ENCODE measurements around the gene MIER1. TPM values are rescaled to one million over a fixed set of nuclear protein-coding genes. Genes with fewer than 3 reads are reported as not detected.

Gene MIER1
- total RNA-seq, 1 donor from 2014 or later = 32.5 TPM

DNA sequence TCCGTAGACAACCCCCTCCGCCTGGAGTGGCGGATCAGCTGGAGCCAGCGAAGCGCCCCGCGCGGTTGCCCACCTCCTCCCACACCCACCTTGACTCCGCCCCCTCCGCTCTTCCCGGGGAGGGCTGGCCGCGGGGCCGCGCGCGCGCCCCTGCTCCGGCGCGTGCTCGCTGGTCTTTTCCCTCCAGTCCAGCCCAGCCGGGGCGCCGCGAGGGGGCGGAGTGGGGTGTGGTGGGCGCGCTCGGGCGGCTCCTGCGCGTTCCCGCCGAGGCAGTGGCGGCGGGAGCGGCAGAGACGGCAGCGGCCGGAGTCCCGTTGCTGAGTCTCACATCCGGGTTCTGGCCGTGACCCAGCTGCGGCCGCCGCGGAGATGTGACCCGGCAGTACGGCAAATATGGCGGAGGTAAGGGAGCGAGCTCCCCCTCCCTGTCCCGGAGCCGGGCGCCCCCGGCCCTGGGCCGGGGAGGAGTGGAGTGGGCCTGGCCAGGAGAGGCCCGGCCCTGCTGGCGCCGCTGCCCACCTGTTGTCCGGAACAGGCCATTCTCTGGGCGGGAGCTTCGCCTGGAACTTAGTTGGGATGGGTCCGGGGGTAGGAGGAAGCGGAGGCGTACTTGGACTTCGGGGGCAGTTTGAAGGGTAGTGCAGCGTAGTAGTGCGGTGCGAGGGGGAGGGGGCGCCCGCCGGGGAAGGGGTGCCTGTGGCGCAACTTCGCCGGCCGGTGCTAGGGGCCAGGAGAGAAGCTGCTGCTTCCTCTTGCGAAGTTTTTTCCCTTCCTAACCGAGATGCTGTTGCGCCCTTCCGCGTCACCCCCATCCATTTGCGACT, 5.4 kb downstream of the MIER1 start:
- peaks cover 30% of the 10 kb centered on the region for H3K4me1 Mint-ChIP-seq (ENCODE audit: low read depth)

DNA sequence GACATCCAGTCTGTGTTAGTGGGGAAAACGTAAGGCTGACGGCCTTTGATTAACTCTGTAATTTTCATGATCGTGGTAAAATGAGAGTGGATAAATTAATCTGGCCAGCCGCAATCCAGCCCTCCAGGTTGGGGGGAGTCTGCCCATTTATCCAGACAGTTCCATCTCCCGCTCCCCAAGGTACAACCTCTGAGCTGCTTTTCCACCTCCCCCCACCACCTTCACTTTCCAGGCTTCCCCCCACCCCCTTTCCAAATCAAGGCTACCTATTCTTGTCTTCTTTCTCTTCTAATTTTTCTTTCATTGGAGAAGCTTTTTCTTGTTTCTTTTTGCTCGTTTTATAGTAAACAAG, 6.0 kb downstream of the MIER1 start:
- Mint-ChIP-seq H3K4me1 (ENCODE audit: low read depth) (peaks cover 31% of the 10 kb centered on the region), H3K4me3 (ENCODE audit: low read depth) (peak overlapping the region; percentile 91), H3K9me3 (ENCODE audit: low read depth) (no peaks in the 10 kb centered on the region), H3K27ac (peak overlapping the region; percentile 94), H3K27me3 (no peaks in the 10 kb centered on the region), H3K36me3 (ENCODE audit: insufficient read depth) (no peaks in the 10 kb centered on the region)
- no peak for DNase-seq (ENCODE audit: low spot score, unreplicated experiment)
- TF ChIP-seq CTCF (IDR thresholded peaks at IDR 0.05; ENCODE audit: unreplicated experiment) = no peak

More for the DNA sequence above, 5.4 kb downstream of the MIER1 start:
- no peaks in the 10 kb centered on the region for H3K9me3 Mint-ChIP-seq (ENCODE audit: low read depth)
- H3K4me3 Mint-ChIP-seq (ENCODE audit: low read depth) = peak overlapping the region; percentile 91
- peak; percentile 37 for TF ChIP-seq CTCF (IDR thresholded peaks at IDR 0.05; ENCODE audit: unreplicated experiment)
- peak; percentile 96 for DNase-seq (ENCODE audit: low spot score, unreplicated experiment)
- no peaks in the 10 kb centered on the region for H3K27me3 Mint-ChIP-seq
- peak overlapping the region; percentile 94 for H3K27ac Mint-ChIP-seq
- no peaks in the 10 kb centered on the region for H3K36me3 Mint-ChIP-seq (ENCODE audit: insufficient read depth)

- Mint-ChIP-seq H3K4me3 (ENCODE audit: low read depth) (peak overlapping the region; percentile 91), H3K27ac (peak overlapping the region; percentile 80), H3K27me3 (no peaks in the 10 kb centered on the region), H3K9me3 (ENCODE audit: low read depth) (no peaks in the 10 kb centered on the region), H3K4me1 (ENCODE audit: low read depth) (peaks cover 26% of the 10 kb centered on the region), H3K36me3 (ENCODE audit: insufficient read depth) (peaks cover 2% of the 10 kb centered on the region)
- DNase-seq (ENCODE audit: low spot score, unreplicated experiment) = no peak
- no peak for TF ChIP-seq CTCF (IDR thresholded peaks at IDR 0.05; ENCODE audit: unreplicated experiment)
Measured at GRCh38 chr1:66931590-66931989, 6.8 kb downstream of the MIER1 start.

GRCh38 chr1:66932291-66932690, 7.5 kb downstream of the MIER1 start:
- H3K9me3 Mint-ChIP-seq (ENCODE audit: low read depth) = no peaks in the 10 kb centered on the region

More at GRCh38 chr1:66932291-66932690, 7.5 kb downstream of the MIER1 start:
- Mint-ChIP-seq H3K36me3 (ENCODE audit: insufficient read depth) (peaks cover 2% of the 10 kb centered on the region), H3K27ac (no peak overlapping the region), H3K4me3 (ENCODE audit: low read depth) (peak overlapping the region; percentile 2), H3K27me3 (no peaks in the 10 kb centered on the region), H3K4me1 (ENCODE audit: low read depth) (peaks cover 26% of the 10 kb centered on the region)
- TF ChIP-seq CTCF (IDR thresholded peaks at IDR 0.05; ENCODE audit: unreplicated experiment) = no peak
- DNase-seq (ENCODE audit: low spot score, unreplicated experiment) = no peak
